Osteoblast (primary cell): ENCODE results near the gene TNFAIP3. TPM values are rescaled to one million over a fixed set of nuclear protein-coding genes. Genes with fewer than 3 reads are reported as not detected.

Source experiments
- DNase-seq: peaks from one replicate; pipeline ENCODE4 v3.0.0; 2011; ENCODE audit warnings: low spot score, mixed read lengths; ENCODE audit not compliant: insufficient read length; ENCODE audit errors: missing footprints
- H2AFZ ChIP-seq: 2 replicates; pipeline ENCODE4 v1.6.0; 2011; ENCODE audit warnings: mild to moderate bottlenecking, low read length
- H3K27ac ChIP-seq: 2 replicates; pipeline ENCODE4 v1.5.1; 2011; ENCODE audit warnings: mild to moderate bottlenecking, low read depth, low read length, moderate library complexity
- H3K27me3 ChIP-seq: 2 replicates; pipeline ENCODE4 v1.6.0; 2012; ENCODE audit warnings: mild to moderate bottlenecking, control low read depth, inconsistent platforms, low read length, moderate library complexity; ENCODE audit not compliant: insufficient read depth
- H3K36me3 ChIP-seq: 2 replicates; pipeline ENCODE4 v1.5.1; 2011; ENCODE audit warnings: mild to moderate bottlenecking, low read length, control low read depth, moderate library complexity; ENCODE audit not compliant: insufficient read depth
- H3K4me1 ChIP-seq: 2 replicates; pipeline ENCODE4 v1.5.1; 2011; ENCODE audit warnings: mild to moderate bottlenecking, low read length, control low read depth, moderate library complexity; ENCODE audit not compliant: insufficient read depth
- H3K4me2 ChIP-seq: 2 replicates; pipeline ENCODE4 v1.6.0; 2011; ENCODE audit warnings: mild to moderate bottlenecking, low read length; ENCODE audit not compliant: insufficient read depth
- H3K4me3 ChIP-seq: fragments of 200-600 bp; sonication (generic); 3 replicates; pipeline ENCODE4 v1.5.1; 2012; ENCODE audit warnings: mild to moderate bottlenecking, low read length, inconsistent platforms; ENCODE audit not compliant: insufficient read depth
- H3K79me2 ChIP-seq: 2 replicates; pipeline ENCODE4 v1.6.0; 2012; ENCODE audit warnings: mild to moderate bottlenecking, low read length, control low read depth, inconsistent platforms; ENCODE audit not compliant: insufficient read depth
- H3K9me3 ChIP-seq: 2 replicates; pipeline ENCODE4 v1.5.1; 2011; ENCODE audit warnings: low read depth, low read length, control low read depth
- H4K20me1 ChIP-seq: 2 replicates; pipeline ENCODE4 v1.6.0; 2012; ENCODE audit warnings: mild to moderate bottlenecking, low read length, control low read depth; ENCODE audit not compliant: insufficient read depth
- total RNA-seq: library from RNA; depleted of rRNA; stranded (reverse); fragments of >200 nt; gene quantifications from 2 replicates; pipeline ENCODE4 v1.2.3, GENCODE V29; 2012
- TF ChIP-seq, protein P1 (sequence below): IDR thresholded peaks from 2 replicates; pipeline ENCODE4 v1.5.1; 2011; ENCODE audit warnings: mild to moderate bottlenecking, low read depth, low read length, moderate library complexity; ENCODE audit errors: extremely low read depth

Gene TNFAIP3
- total RNA-seq, 1 donor = 10.5 TPM

DNA sequence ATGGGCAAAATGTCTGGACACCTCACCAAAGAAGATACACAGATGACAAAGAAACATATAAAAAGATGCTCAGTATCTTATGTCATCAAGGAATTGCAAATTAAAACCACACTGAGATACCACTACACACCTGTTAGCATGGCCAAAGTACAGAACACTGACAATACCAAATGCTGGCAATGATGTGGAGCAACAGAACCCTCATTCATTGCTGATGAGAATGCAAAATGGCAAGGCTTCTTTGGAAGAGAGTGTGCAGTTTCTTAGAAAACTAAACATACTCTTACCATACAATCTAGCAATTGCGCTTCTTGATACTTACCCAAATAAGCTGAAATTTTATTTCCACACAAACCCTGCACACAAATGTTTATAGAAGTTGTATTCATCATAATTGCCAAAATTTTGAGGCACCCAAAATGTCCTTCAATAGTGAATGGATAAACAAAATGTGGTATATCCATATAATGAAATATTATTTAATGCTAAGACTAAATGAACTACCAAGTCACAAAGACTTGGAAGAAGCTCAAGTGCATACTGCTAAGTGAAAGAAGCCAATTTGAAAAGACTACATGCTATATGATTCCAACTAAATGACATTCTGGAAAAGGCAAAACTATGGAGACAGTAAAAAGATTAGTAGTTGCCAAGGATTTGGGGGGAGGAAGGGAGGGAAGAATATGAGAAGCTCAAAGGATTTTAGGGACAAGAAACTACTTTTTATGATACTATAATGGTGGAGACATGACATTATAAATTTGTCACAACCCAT is 50.7 kb downstream of the TNFAIP3 start:
- H3K27ac ChIP-seq = no peak overlapping the region
- TF ChIP-seq, protein P1, sequence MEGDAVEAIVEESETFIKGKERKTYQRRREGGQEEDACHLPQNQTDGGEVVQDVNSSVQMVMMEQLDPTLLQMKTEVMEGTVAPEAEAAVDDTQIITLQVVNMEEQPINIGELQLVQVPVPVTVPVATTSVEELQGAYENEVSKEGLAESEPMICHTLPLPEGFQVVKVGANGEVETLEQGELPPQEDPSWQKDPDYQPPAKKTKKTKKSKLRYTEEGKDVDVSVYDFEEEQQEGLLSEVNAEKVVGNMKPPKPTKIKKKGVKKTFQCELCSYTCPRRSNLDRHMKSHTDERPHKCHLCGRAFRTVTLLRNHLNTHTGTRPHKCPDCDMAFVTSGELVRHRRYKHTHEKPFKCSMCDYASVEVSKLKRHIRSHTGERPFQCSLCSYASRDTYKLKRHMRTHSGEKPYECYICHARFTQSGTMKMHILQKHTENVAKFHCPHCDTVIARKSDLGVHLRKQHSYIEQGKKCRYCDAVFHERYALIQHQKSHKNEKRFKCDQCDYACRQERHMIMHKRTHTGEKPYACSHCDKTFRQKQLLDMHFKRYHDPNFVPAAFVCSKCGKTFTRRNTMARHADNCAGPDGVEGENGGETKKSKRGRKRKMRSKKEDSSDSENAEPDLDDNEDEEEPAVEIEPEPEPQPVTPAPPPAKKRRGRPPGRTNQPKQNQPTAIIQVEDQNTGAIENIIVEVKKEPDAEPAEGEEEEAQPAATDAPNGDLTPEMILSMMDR = no peak
- H3K27me3 ChIP-seq = no peaks in the 10 kb centered on the region
- H3K36me3 ChIP-seq = no peaks in the 10 kb centered on the region
- H3K4me2 ChIP-seq = no peak overlapping the region
- H3K4me1 ChIP-seq = no peaks in the 10 kb centered on the region
- no peaks in the 10 kb centered on the region for H3K9me3 ChIP-seq
- no peaks in the 10 kb centered on the region for H4K20me1 ChIP-seq
- no peaks in the 10 kb centered on the region for H3K79me2 ChIP-seq
- no peak overlapping the region for H2AFZ ChIP-seq
- DNase-seq = no peak
- H3K4me3 ChIP-seq = no peak overlapping the region

DNA sequence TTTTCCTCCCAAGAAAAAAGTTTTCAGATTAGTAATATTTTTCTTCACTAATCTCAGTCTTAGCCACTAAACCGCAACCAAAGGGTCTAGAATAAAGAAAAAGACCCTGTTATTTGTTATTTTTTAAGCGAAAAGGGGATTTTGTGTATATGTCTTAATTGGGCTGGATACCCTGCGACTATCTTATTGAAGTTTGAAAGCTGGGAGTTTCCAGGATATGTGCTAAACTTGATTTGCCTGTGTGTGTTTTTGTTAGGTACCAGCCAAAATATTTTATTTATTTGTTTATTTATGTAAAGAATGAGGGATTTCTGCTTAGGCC is 52.4 kb downstream of the TNFAIP3 start:
- H3K27ac ChIP-seq = no peak overlapping the region
- H3K4me1 ChIP-seq = no peaks in the 10 kb centered on the region
- H3K27me3 ChIP-seq = no peaks in the 10 kb centered on the region
- no peak for DNase-seq
- H3K79me2 ChIP-seq = no peaks in the 10 kb centered on the region
- H2AFZ ChIP-seq = peak overlapping the region; percentile 27
- no peaks in the 10 kb centered on the region for H3K36me3 ChIP-seq
- H4K20me1 ChIP-seq = no peaks in the 10 kb centered on the region
- no peaks in the 10 kb centered on the region for H3K9me3 ChIP-seq
- H3K4me2 ChIP-seq = no peak overlapping the region
- TF ChIP-seq, protein P1 = no peak
- no peak overlapping the region for H3K4me3 ChIP-seq

DNA sequence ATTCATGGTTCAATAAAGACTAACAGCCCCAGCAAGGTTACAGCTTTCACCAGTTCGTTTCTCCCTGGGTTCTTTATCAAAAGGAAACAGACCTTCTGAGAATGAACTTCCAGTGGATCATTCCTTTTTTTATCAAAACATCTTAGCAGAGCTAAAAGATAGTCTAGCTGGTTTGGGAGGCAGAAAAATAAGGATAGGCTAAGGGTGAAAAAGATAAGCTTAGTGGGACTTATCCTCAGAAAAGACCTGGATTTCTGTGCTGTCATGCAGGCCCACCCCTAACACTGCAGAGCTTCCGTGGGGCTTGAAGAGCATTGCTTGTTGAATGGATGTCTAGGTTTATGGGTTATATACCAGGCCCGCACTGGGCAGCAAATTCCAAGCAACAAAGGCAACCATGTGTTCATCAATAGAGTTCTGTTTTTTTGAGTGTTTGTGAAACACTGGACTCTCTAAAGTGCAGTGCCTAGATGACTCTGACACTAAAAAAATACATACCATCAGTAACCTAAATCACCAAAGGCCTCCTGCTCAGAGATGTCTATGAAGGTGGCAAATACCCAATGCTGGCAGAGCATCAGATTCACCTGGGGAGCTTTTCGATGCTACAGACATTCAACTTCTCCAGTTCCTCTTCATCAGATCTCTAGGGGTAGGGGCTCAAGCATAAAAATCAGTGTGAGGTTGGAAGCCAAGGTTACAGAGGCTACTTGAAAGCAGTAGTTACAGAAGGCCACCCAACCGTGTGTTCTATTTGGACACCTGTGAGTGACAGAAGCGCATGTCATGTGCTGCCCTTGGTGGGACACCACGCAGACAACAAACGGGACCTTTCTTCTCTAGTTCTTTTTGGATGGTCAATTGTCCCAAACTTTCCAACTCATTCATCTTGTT is 53.0 kb downstream of the TNFAIP3 start:
- Histone ChIP-seq H3K4me3 (no peak overlapping the region), H3K4me1 (no peaks in the 10 kb centered on the region), H3K27me3 (no peaks in the 10 kb centered on the region), H3K4me2 (no peak overlapping the region), H3K27ac (no peak overlapping the region), H3K9me3 (no peaks in the 10 kb centered on the region), H4K20me1 (no peaks in the 10 kb centered on the region), H3K36me3 (no peaks in the 10 kb centered on the region), H2AFZ (peak overlapping the region; percentile 27), H3K79me2 (no peaks in the 10 kb centered on the region)
- TF ChIP-seq, protein P1 = no peak
- no peak for DNase-seq

DNA sequence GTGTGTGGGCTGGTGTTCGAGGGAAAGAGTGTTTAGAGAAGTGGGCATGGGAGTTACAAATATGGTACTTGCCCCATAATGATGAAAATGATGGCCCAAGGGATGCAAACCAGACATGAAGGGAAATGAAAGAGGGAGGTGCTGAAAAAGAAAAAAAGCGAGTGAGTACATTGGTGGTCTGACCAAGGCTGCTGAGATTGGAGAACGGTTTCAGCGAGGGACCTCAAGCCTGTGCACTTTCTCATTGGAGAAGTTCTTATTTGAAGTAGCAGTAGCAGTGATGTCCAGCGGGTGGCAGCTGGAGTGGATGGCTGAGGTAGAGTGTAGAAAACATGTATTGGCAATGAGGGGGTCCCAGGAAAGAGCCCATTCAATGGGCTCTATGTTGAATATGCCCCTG is 54.8 kb downstream of the TNFAIP3 start:
- TF ChIP-seq, protein P1 = peak; percentile 23
- DNase-seq = no peak
- Histone ChIP-seq H3K79me2 (no peaks in the 10 kb centered on the region), H3K4me2 (no peak overlapping the region), H3K4me3 (no peak overlapping the region), H3K27me3 (no peaks in the 10 kb centered on the region), H3K27ac (no peak overlapping the region), H2AFZ (no peak overlapping the region), H3K4me1 (peaks cover 12% of the 10 kb centered on the region), H3K9me3 (no peaks in the 10 kb centered on the region), H3K36me3 (no peaks in the 10 kb centered on the region), H4K20me1 (no peaks in the 10 kb centered on the region)
